Left lung (tissue), 10 donors: Measurements from ENCODE around the gene ARGLU1. TPM values are rescaled to one million over a fixed set of nuclear protein-coding genes. Genes with fewer than 3 reads are reported as not detected.

Source experiments
- ATAC-seq: fragments of 200-7000 bp; cut with Tn5 transposase; one replicate; pipeline ENCODE4 v1.9.1; 2020; ENCODE audit warnings: moderate library complexity
- DNase-seq, 4 donors: peaks; one replicate each; pipeline ENCODE4 v3.0.0-alpha.2; 2013 to 2020
- H3K27ac ChIP-seq, 2 donors: fragments of 200-600 bp; sonication (generic) in 1 of 2; one replicate each; pipeline versions ENCODE4 v1.5.0 to v1.8.0; 2020 to 2021
- H3K27me3 ChIP-seq, 2 donors: fragments of 200-600 bp; sonication (generic) in 1 of 2; one replicate each; pipeline versions ENCODE4 v1.5.0 to v1.8.0; 2020 to 2021
- H3K36me3 ChIP-seq, 2 donors: fragments of 200-600 bp; sonication (generic) in 1 of 2; one replicate each; pipeline versions ENCODE4 v1.5.0 to v1.8.0; 2020 to 2021
- H3K4me1 ChIP-seq, 2 donors: fragments of 200-600 bp; one replicate each; pipeline ENCODE4 v1.8.0; 2021
- H3K4me3 ChIP-seq, 2 donors: fragments of 200-600 bp; sonication (generic) in 1 of 2; one replicate each; pipeline versions ENCODE4 v1.5.0 to v1.8.0; 2020 to 2021; ENCODE audit warnings: mild to moderate bottlenecking in 1 of 2
- H3K9me3 ChIP-seq, 2 donors: fragments of 200-600 bp; sonication (generic) in 1 of 2; one replicate each; pipeline versions ENCODE4 v1.5.0 to v1.8.0; 2020 to 2021
- intact Hi-C, 2 donors: fragments of 100-400 bp; cut with DNase I; formaldehyde crosslinking; loops; one replicate each; pipeline versions ENCODE4 v1.11.2 to v1.14.2; 2022
- polyA plus RNA-seq, 6 donors: library from polyadenylated mRNA; unstranded; fragments of 120-200 nt; gene quantifications; one replicate each; pipeline ENCODE4 v1.2.1, GENCODE V29; 2013; ENCODE audit not compliant: insufficient read length in 6 of 6
- total RNA-seq, 2 donors: library from RNA; stranded (reverse); fragmentation: NEBNext Ultra II Directional; extraction: Animal tissue kit (Norgen Biotek cat#: 25700); gene quantifications; one replicate each; pipeline ENCODE4 v1.2.1, GENCODE V29; 2021
- TF ChIP-seq, protein P1 (sequence below), 2 donors: fragments of 200-600 bp; sonication (generic) in 1 of 2; IDR thresholded peaks; one replicate each; pipeline versions ENCODE4 v1.5.0 to v1.8.0; 2021; ENCODE audit warnings: antibody characterized with exemption in 2 of 2
- donor health status: DM: no; HTN: yes; CAD: no.
- donor health status: DM: no; HTN: no; CAD: no.

Gene ARGLU1
- total and polyA plus RNA-seq, 8 donors = 67.3 to 482 (median 387) TPM

DNA sequence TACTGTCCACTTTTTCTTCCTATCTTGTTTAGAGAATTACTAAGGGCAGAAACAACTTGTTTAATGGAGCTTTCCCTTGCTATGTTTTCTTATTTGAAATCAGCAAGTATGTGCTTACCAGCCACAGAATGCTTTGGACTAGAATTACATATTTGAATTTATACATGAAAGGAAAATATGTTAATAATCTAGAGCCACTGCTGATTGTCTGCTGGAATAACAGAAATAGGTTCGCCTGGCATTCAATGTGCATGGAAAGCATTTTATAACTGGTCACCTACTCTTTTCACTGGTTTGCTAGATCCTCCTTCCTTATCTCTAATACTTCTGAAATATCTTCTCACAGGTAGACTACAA lies 40.5 kb downstream of the ARGLU1 start:
- H3K4me3 ChIP-seq = no peak overlapping the region
- no peaks in the 10 kb centered on the region for H3K9me3 ChIP-seq
- TF ChIP-seq, protein P1, sequence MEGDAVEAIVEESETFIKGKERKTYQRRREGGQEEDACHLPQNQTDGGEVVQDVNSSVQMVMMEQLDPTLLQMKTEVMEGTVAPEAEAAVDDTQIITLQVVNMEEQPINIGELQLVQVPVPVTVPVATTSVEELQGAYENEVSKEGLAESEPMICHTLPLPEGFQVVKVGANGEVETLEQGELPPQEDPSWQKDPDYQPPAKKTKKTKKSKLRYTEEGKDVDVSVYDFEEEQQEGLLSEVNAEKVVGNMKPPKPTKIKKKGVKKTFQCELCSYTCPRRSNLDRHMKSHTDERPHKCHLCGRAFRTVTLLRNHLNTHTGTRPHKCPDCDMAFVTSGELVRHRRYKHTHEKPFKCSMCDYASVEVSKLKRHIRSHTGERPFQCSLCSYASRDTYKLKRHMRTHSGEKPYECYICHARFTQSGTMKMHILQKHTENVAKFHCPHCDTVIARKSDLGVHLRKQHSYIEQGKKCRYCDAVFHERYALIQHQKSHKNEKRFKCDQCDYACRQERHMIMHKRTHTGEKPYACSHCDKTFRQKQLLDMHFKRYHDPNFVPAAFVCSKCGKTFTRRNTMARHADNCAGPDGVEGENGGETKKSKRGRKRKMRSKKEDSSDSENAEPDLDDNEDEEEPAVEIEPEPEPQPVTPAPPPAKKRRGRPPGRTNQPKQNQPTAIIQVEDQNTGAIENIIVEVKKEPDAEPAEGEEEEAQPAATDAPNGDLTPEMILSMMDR (IDR thresholded peaks at IDR 0.05) = no peak
- ATAC-seq (no peak), DNase-seq (no peak)
- peaks cover 5 to 32% of the 10 kb centered on the region in 2 donors for H3K4me1 ChIP-seq
- H3K27ac ChIP-seq = no peak overlapping the region
- intact Hi-C loops = no loop called here
- no peaks in the 10 kb centered on the region for H3K36me3 ChIP-seq
- H3K27me3 ChIP-seq = peaks cover 0 to 23% of the 10 kb centered on the region in 2 donors

DNA sequence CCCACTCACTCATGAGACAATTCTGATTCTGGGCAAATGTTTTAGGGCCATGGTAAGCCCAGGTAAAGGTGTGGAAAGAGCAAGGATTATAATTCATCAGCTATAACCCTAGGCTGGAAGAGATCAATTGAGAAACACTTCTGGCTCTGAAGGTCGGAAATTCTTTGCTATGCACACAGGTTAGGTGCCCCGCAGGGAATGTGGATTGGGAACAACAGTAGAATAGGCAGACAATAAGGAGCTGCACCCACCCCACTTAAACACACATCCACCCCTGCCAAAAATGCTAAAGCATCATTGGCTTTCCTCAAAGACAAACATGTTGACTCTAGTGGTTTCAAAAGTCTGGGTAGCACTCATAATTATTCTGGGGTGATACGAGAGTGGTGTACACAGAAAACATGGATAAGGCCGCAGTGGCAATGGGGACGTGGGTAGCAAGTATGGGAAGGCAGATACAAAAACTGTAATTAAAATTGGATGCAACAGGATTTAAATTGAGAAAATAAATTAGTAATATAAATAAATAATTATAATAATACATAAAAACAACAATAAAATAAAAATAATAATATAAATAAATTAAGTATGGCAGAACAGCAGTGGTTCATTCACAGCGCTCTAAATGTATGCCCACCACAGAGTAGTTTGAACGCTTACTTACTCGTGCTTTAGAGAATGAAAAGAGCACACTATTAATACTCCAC lies 41.0 kb downstream of the ARGLU1 start:
- TF ChIP-seq, protein P1 (IDR thresholded peaks at IDR 0.05) = no peak
- H3K27me3 ChIP-seq = peaks cover 0 to 17% of the 10 kb centered on the region in 2 donors
- no peaks in the 10 kb centered on the region for H3K9me3 ChIP-seq
- peak overlapping the region; percentile 25 to 35 for H3K27ac ChIP-seq
- peaks cover 10 to 32% of the 10 kb centered on the region in 2 donors for H3K4me1 ChIP-seq
- H3K36me3 ChIP-seq = no peaks in the 10 kb centered on the region
- H3K4me3 ChIP-seq = no peak overlapping the region
- DNase-seq = peak in 1 of 4 donors; percentile 45
- intact Hi-C loops = no loop called here
- peak; percentile 64 for ATAC-seq

DNA sequence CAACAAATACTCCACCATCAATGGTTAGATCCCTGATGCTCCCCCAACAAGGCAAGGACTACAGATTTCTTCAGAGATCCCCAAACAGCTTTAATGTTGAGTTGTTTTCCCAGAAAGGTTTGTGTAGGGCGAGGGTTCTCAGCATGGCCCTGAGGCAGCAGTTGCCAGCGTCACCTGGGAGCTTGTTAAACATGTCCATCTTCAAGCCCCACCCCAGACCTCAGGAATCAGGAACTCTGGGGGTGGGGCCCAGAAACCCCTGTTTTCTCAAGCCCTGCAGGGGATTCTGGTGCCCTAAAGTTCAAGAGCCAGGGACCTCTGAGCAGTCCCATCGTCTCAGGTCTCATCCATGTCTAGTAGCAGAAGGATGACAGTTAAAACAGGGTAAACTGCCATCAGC lies 42.1 kb downstream of the ARGLU1 start:
- peaks cover 10 to 39% of the 10 kb centered on the region in 2 donors for H3K4me1 ChIP-seq
- no peaks in the 10 kb centered on the region for H3K36me3 ChIP-seq
- no peak for DNase-seq
- peak overlapping the region; percentile 25 to 35 for H3K27ac ChIP-seq
- H3K4me3 ChIP-seq = no peak overlapping the region
- no peaks in the 10 kb centered on the region for H3K9me3 ChIP-seq
- ATAC-seq = peak; percentile 31
- intact Hi-C loops = no loop called here
- H3K27me3 ChIP-seq = peaks cover 0 to 7% of the 10 kb centered on the region in 2 donors
- TF ChIP-seq, protein P1 (IDR thresholded peaks at IDR 0.05) = no peak

DNA sequence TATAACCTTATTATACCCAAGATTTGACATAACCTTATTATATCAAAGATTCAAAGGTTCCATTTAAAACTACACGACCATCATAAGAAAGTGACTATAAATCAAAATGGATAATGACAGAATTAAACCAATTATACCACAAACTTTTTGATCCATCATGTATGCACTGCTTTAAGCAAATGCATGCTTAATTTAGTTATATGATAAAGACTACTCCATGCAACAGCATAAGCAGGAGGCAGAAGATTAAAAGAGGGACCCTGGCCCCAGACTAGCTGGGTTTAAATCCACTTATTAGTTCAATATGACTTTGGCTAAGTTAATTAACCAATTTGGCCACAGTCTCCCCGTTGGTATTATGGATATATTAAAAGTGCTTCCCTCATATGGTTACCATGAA lies 43.8 kb downstream of the ARGLU1 start:
- Histone ChIP-seq H3K27ac (no peak overlapping the region), H3K27me3 (no peaks in the 10 kb centered on the region), H3K4me3 (no peak overlapping the region), H3K9me3 (no peaks in the 10 kb centered on the region), H3K36me3 (no peaks in the 10 kb centered on the region), H3K4me1 (peaks cover 16 to 48% of the 10 kb centered on the region in 2 donors)
- TF ChIP-seq, protein P1 (IDR thresholded peaks at IDR 0.05) = no peak
- no peak for ATAC-seq
- DNase-seq = no peak
- intact Hi-C loops = no loop called here

DNA sequence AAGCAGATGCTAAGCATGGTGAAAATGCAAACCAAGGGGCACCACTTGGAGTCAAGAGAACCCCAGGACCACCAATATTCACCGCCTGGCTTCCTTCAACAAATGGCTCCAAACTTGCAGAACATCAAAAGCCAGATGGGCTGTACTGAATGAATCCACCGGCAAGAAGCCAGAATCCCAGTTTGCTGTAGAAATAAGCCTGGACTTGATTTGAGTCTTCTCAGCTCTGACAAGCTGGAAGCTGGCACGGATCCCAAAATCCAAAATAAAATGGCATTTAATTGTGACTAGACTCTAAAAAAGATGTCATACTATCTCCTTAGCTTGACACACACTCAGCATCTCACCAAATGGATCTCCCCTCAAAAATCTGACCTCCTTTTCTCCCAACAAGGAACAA lies 44.4 kb downstream of the ARGLU1 start:
- no peak overlapping the region for H3K4me3 ChIP-seq
- intact Hi-C loops = no loop called here
- peaks cover 16 to 48% of the 10 kb centered on the region in 2 donors for H3K4me1 ChIP-seq
- no peaks in the 10 kb centered on the region for H3K9me3 ChIP-seq
- TF ChIP-seq, protein P1 (IDR thresholded peaks at IDR 0.05) = no peak
- no peaks in the 10 kb centered on the region for H3K27me3 ChIP-seq
- H3K27ac ChIP-seq = peak overlapping the region in 1 of 2 donors; percentile 50
- ATAC-seq (no peak), DNase-seq (peak in 1 of 4 donors; percentile 41)
- no peaks in the 10 kb centered on the region for H3K36me3 ChIP-seq
